Measurements from ENCODE around the gene NIBAN1. TPM values are rescaled to one million over a fixed set of nuclear protein-coding genes. Genes with fewer than 3 reads are reported as not detected.

NIBAN1 gene
- total and polyA plus RNA-seq, 2 of the 8 experiments (the other 6 are each of a cell fraction or from before 2014, with no cell fraction given) = 5.7 to 15.2 TPM

- H3K79me2 ChIP-seq (ENCODE audit: control insufficient read depth in 1 of 2, insufficient read depth in 2 of 2, low read length in 2 of 2) = no peaks in the 10 kb centered on the region
- H3K27me3 ChIP-seq (replicated peaks in 1 of 4; ENCODE audit: control insufficient read depth in 3 of 4, extremely low read depth in 1 of 4, insufficient read depth in 3 of 4, low read length in 3 of 4) = no peaks in the 10 kb centered on the region
- no peak overlapping the region for H3K18ac ChIP-seq (ENCODE audit: extremely low read depth, low read length)
- H3K4me1 ChIP-seq (replicated peaks in 1 of 4; ENCODE audit: control insufficient read depth in 3 of 4, insufficient read depth in 4 of 4, low read length in 3 of 4) = no peaks in the 10 kb centered on the region
- H3K4me3 ChIP-seq (ENCODE audit: extremely low read depth in 1 of 4, insufficient read depth in 2 of 4, low read depth in 3 of 4, low read length in 4 of 4) = no peak overlapping the region
- DNase-seq (ENCODE audit: low read depth in 1 of 2, low spot score in 2 of 2) (no peak), FAIRE-seq (no peak)
- CTCF ChIA-PET (ENCODE audit: partially characterized antibody) = interaction anchor here (0.6 to 4.4 kb wide), 3 partner anchors 78 to 233 kb away, joined by 3 to 20 read pairs (median 7); no protein-coding TSS in a partner anchor
- no peak overlapping the region for H3K9ac ChIP-seq (replicated peaks in 1 of 4; ENCODE audit: extremely low read depth in 1 of 4, low read depth in 3 of 4, low read length in 3 of 4)
- no peak overlapping the region for H4K5ac ChIP-seq (ENCODE audit: insufficient read length, low read depth, low read length)
- no peaks in the 10 kb centered on the region for H3K79me1 ChIP-seq (ENCODE audit: low read depth, low read length)
- no peak overlapping the region for H2BK12ac ChIP-seq (ENCODE audit: low read depth, low read length)
- 95% methylated on average over 1 of the region's 1 CpG; no CpG with 5 or more reads in 1 of the 2 experiments for WGBS, 2 experiments (ENCODE audit: extremely low coverage in 1 of 2, insufficient coverage in 1 of 2, insufficient read length in 1 of 2, insufficient replicate concordance in 2 of 2, low coverage in 1 of 2, low lambda C conversion rate in 2 of 2, missing lambda C conversion rate in 1 of 2)
- POLR2A ChIA-PET (ENCODE audit: partially characterized antibody) = interaction anchor here (1.4 to 4.0 kb wide), 2 partner anchors 9 to 14 kb away, joined by 5 to 23 read pairs; partner anchors contain the start of gene NIBAN1
- H3K4me2 ChIP-seq (ENCODE audit: insufficient read depth in 1 of 2, low read depth in 2 of 2, low read length in 2 of 2) = no peak overlapping the region
- H2BK15ac ChIP-seq (ENCODE audit: low read length) = no peak overlapping the region
- no peak overlapping the region for H2BK120ac ChIP-seq (replicated peaks; ENCODE audit: low read depth, low read length)
- H4K20me1 ChIP-seq (replicated peaks in 1 of 2; ENCODE audit: control insufficient read depth in 1 of 2, insufficient read depth in 2 of 2, low read length in 2 of 2) = no peaks in the 10 kb centered on the region
- no peaks in the 10 kb centered on the region for H3K9me3 ChIP-seq (ENCODE audit: insufficient read depth in 2 of 2, low read depth in 1 of 2, low read length in 1 of 2)
- no peak overlapping the region for H2BK5ac ChIP-seq (ENCODE audit: low read depth, low read length)
- H2AFZ ChIP-seq (ENCODE audit: low read length) = no peak overlapping the region
- H3K23ac ChIP-seq (ENCODE audit: insufficient read length) = no peak overlapping the region
- H3K4ac ChIP-seq (replicated peaks; ENCODE audit: insufficient read length, low read depth, low read length) = no peak overlapping the region
- no peaks in the 10 kb centered on the region for H3K36me3 ChIP-seq (ENCODE audit: control insufficient read depth in 2 of 4, insufficient read depth in 4 of 4, low read length in 3 of 4)
- H2AK5ac ChIP-seq (ENCODE audit: low read depth, low read length) = no peak overlapping the region
- no peak overlapping the region for H2BK20ac ChIP-seq (ENCODE audit: low read length)
- no peak overlapping the region for H3K27ac ChIP-seq (ENCODE audit: low read depth, low read length)
- H3K23me2 ChIP-seq (ENCODE audit: low read depth, low read length) = no peaks in the 10 kb centered on the region
- H3K14ac ChIP-seq (ENCODE audit: insufficient read length) = no peak overlapping the region
- H3K56ac ChIP-seq (replicated peaks; ENCODE audit: insufficient read length, low read depth, low read length) = no peak overlapping the region
- H4K8ac ChIP-seq (ENCODE audit: extremely low read depth, insufficient read depth, low read length) = no peak overlapping the region
- H4K91ac ChIP-seq (replicated peaks; ENCODE audit: insufficient read length, low read length) = no peak overlapping the region
- TF ChIP-seq SIX5 (IDR thresholded peaks at IDR 0.05; ENCODE audit: low read depth, low read length) = no peak
- TF ChIP-seq TEAD4 (IDR thresholded peaks at IDR 0.05; ENCODE audit: low read depth, low read length) = no peak
- TF ChIP-seq CTCF (IDR thresholded peaks at IDR 0.05; ENCODE audit: control extremely low read depth in 1 of 3, insufficient read depth in 1 of 3, low read depth in 1 of 3, low read length in 3 of 3) = no peak
- TF ChIP-seq RBBP5 (IDR thresholded peaks at IDR 0.05; ENCODE audit: borderline replicate concordance, low read depth, low read length) = no peak
- no peak for TF ChIP-seq SUZ12 (IDR thresholded peaks at IDR 0.05; ENCODE audit: low read length)
- TF ChIP-seq HDAC2 (IDR thresholded peaks at IDR 0.05; ENCODE audit: borderline replicate concordance in 1 of 2, low read depth in 2 of 2, low read length in 2 of 2) = no peak
- no peak for TF ChIP-seq RXRA (IDR thresholded peaks at IDR 0.05; ENCODE audit: insufficient read depth, low read depth, low read length)
- TF ChIP-seq E2F6 (IDR thresholded peaks at IDR 0.05) = no peak
- no peak for TF ChIP-seq ZNF274 (IDR thresholded peaks at IDR 0.05; ENCODE audit: borderline replicate concordance, extremely low read depth, low read length)
- no peak for TF ChIP-seq YY1 (IDR thresholded peaks at IDR 0.05; ENCODE audit: low read depth, low read length)
- no peak for TF ChIP-seq SP4 (IDR thresholded peaks at IDR 0.05; ENCODE audit: low read length)
Measured at GRCh38 chr1:184959626-184960025, 14.7 kb downstream of the NIBAN1 start.
